ENCODE results near the gene EYA4.

- TF ChIP-seq CTCF (tag by site-specific recombination; IDR thresholded peaks at IDR 0.05) = peak; percentile 50; the same call in 1 of the 2 replicates
- no peak for TF ChIP-seq ZNF704 (tag by site-specific recombination; IDR thresholded peaks at IDR 0.05)
Observed at GRCh38 chr6:133286765-133287164, 45.6 kb downstream of the EYA4 start.
